GM21515 (cell line): ENCODE results near the gene NALCN.
A peak's percentile ranks its signal among the peaks of the same experiment; 100 is the strongest.

ENCODE experiments used
- ATAC-seq: cut with Tn5 transposase; IDR thresholded peaks from one replicate; pipeline ENCODE4 v1.9.1; 2021; ENCODE audit not compliant: unreplicated experiment

NALCN gene

GRCh38 chr13:101416181-101417042 lies at the start of gene NALCN:
Gene NALCN (minus strand): TSS chr13:101416508. CDS start chr13:101399126, 17,382 bp downstream.
- ATAC-seq = no peak

GRCh38 chr13:101465877-101466276 lies 49.6 kb upstream of the NALCN start:
- no peak for ATAC-seq

- ATAC-seq = no peak
Measured at GRCh38 chr13:101457176-101457575, 40.9 kb upstream of the NALCN start.

DNA sequence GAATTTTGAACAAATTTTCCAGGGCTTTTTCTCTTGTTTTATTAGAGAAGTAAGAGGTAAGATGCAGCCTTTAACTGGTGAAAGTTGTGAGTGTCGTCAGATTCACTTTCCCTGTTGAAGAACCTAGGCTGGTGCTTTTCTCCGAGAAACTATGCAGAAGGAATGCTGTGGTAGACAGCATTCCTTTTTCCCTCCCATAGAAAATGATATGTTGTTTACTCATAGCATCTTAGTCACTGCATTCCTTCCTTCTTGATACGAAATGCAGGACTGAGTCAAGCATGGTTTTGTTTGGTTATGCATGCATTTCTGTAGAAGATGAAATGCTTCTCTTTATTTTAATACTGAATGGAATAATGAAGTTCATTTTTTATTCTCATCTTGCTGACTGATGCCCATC lies 39.6 kb upstream of the NALCN start:
- ATAC-seq = no peak

- ATAC-seq = no peak
Measured at GRCh38 chr13:101454767-101455166, 38.5 kb upstream of the NALCN start.

DNA sequence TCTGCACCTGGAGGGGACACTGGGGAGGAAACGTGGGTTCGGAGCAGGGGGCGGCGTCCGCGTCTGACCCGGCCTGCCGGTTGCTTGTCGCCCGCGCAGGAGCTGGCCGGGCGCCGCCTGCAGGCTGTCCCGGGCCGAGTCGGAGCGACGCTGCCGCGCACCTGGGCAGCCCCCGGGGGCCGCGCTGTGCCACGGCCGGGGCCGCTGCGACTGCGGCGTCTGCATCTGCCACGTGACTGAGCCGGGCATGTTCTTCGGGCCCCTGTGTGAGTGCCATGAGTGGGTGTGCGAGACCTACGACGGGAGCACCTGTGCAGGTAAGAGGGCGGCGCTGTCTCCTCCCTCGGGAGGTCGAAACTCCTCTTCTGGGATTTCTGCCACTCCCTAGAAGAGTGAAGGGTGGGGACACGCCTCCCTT lies 37.5 kb upstream of the NALCN start:
- ATAC-seq = peak; percentile 31

- ATAC-seq = peak; percentile 85
Measured at GRCh38 chr13:101452519-101453485, 36.5 kb upstream of the NALCN start, which contains the start of gene ITGBL1. Gene ITGBL1 (plus strand): TSS chr13:101452675. CDS start chr13:101452834, 159 bp downstream.

- no peak for ATAC-seq
Measured at GRCh38 chr13:101451641-101452040, 35.3 kb upstream of the NALCN start.

DNA sequence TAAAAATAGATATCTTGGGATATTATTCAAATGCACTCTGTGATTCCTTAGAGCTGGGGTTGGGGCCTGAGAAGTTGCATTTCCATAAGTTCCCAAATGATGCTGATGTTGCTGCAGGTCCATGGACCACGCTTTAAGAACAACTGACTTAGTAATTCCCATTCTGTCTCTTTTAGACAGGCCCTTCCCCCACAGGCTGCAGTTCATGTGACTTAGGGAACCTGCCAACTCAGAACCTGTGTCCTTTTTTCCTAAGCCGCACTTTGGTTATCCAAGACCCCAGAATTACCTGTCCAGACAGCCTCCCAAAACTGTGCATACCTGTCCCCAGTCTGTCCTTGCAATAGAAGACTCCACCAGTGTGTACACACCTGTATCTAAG lies 34.4 kb upstream of the NALCN start:
- ATAC-seq = no peak

DNA sequence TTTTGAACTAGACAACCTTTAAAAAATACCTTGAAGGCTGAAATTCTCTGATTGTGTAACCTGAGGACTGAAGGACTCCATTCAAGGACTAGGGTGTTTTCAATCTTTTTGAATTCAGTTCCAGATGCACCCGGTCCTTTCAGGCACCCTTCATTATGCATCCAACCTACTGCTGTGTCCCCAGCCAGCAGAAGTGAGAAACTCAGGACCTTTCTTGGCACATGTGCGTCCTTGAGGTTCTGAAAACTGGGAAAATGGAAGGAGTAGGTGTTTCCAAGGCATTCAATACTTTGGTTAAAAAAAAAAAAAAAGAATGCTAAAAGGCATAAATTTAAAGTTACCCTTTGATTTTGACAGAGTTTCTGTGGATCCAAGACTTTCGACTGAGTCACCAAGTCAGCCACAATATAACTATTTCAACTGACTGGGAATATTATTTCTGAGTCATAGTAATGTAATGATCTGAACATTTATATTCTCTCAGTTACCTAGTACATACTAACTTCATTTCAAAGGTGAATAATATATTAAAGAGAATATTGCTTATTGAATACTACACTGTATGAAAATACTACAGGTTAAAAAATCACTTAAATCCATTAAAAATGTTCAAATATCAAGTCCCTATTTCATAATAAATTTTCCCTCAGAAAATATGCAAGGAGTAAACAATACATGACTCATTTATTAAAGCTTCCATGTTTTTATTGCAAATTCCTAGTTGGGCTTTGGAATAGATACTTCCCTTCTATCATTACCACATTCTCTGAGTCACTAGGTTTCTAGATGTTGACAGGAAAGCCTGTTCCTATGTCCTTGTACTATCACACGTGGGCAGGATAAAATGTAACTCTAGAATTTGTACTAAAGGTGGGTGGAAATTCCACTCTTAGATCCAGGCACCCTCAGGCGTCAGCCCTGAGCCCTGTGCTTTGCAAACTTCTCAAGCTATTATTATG lies 33.8 kb upstream of the NALCN start:
- ATAC-seq = no peak

DNA sequence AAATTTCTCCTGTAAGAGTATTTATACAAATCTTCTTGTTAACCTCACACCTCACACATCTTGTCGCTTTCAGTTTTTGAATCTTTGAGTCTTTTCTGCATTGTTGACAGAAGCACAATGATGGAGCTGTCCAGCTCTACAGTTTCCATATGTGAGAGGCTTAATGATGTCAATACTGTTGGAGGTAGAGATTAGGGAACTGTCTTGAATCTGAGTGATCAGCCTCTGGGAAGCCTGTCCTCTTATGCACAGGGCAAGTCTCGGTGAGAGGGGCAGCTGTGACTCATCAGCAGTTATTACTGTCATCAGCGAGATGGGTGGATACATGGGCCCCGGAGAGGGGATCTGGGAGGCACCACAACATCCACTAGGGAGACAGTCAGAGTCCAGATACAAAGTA lies 31.5 kb upstream of the NALCN start:
- no peak for ATAC-seq

DNA sequence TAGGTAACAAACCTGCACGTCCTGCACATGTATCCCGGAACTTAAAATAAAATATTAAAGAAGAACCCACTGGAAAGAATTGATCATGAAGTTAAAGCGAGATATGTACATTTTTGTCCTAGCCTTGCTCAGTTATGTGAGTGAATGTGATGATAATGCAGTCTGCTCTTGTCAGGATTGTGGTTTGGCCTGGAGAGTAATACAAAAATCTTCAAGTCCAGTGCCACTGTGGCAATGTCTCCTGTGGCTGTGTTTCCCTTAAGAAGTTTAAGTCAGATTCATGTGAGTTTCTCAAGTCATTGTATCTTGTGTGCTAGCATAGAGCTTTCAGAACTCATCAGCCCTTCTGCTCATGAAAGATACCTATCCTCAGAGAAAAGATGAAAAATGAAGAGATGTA lies 18.2 kb upstream of the NALCN start:
- no peak for ATAC-seq

GRCh38 chr13:101433895-101434294 lies 17.6 kb upstream of the NALCN start:
- ATAC-seq = no peak

DNA sequence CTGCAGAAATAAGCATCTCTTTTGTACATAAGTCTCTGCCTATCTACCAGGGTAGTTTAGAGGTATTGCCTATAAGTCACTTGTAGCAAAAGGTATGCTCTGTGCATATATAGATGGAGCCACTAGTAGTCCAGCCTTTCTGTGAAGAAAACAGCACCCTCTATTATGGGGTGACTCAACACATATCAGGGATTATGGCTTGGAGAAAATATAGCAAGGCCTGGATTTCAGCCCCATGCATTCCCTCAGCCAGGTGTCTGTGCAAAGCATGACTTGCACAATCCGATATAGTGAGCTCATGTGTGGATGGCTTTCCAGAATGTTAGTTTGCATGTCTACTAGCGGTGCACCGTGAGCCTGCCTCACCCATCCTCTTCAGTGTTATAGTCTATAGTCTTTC lies 13.4 kb upstream of the NALCN start:
- no peak for ATAC-seq

DNA sequence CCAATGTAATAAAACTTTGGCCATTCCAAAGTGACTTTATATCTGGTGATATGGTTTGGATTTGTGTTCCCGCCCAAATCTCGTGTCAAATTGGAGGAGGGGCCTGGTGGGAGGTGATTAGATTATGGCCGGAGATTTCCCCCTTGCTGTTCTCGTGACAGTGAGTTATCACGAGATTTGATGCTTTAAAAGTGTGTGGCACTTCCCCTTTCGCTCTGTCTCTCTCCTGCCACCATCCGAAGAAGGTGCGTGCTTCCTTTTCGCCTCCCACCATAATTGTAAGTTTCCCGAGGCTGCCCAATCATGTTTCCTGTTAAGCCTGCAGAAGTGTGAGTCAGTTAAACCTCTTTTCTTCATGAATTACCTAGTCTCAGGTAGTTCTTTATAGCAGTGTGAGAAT lies 9.3 kb upstream of the NALCN start:
- no peak for ATAC-seq

DNA sequence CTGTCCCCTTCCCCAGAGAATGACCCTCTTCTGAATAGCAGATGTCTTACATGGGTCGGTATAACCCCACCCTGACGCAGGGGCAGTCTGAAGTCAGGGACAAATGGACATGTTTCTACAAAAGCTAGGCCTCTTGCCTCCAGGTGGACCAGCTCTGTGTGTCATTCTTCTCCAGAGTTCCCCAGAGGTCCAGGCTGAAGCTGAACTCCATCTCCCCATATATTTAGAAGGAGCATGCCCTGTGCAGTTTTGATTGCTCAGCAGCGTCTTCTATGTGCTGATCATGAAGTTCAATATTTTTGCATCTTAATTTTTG lies 8.8 kb upstream of the NALCN start:
- ATAC-seq = no peak

DNA sequence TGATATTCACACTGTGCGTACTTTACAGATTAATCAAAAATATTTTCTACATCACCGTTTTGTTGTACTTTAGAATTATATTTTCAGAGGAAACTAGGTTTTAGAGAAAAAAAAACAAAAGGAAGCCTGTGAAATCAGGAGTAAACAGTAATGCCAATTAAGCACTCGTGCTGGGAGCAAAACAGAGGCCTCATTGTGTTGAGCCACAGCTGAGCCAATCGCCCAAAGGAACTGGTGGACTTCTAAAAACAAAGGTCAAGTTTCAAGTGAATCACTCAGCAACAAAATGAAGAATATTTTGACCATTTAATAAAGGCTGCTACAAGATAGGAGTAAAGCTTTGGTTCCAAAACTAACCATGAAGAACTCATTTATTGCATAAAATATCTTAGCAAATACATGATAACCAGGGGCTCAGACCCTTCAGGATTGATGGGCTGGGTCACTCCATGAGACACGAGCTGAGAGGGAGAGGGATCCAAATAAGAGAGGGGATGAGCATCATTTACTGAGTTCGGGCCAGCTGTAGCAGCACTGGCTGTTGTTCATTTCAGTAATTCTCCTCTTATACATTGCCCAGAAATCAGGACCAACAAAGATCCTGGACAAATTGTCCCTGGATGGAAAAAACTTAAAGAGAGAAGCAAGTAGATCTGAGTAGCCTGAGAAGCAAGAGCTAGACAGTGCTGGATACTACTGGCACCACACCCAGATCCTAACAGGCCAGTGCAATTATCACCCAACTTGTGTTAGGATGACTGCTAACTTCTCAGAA lies 8.3 kb upstream of the NALCN start:
- no peak for ATAC-seq

DNA sequence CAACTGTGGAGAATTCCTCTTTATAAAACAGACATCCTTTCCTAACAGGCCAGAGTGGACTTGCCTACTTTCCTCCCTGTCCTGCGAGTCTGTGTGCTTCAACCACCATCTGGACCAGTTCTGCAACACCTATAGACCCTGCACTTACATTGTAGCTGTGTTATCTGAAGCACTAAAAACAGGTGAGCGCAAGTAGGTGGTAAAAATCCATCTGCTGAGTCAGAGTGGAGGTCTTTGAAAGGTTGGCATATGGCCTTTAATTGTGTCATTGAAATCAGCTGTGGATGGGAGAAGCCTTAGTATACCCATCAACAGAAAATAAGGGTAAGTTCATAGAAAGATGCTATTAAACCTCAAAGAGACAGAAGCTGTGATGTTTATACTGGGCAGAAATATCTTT lies 7.6 kb upstream of the NALCN start:
- ATAC-seq = no peak

- no peak for ATAC-seq
Measured at GRCh38 chr13:101417501-101417900, 1.2 kb upstream of the NALCN start.

- ATAC-seq = no peak
Measured at GRCh38 chr13:101417043-101417406, 717 bp upstream of the NALCN start.
